ENCODE data around the gene KCNB1.

The KCNB1 gene

DNA sequence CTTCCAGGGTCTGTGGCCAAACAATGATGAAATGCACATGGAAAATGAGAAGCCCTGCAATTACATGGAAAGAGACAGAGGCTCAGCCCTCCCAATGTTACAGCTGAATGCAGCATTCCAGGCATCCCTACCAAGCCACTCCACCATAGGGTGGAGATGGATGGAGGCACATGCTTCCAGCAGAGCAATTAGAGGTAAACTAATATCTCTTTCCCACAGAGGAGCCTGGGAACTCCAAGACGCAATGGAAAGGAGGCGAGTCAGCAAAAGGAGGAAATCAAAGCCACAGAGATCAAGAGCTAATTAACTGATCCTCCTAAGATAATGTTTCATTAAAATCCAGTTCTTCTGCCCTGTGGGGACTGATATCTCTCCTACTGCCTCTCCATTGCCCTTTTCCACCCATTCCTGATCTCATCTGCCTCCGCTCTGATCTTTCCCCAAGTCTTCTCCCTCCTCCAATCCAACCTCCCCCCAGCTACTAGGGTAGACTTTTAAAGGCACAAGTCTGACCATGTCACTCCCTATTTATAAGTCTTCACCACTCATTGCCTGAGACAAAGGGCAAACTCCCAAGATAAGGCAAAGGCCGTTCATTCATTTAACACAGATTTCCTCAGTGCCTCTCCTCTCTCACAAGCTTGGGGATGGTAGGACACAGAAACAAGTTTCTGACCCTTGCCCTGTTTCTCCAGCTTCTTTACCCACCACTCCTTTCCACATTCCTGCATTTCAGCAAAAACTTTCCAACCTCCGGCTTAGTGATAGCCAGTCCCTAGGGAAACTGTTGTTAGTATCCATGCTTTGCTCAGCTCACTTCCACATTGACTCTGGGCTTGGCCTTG lies 14.3 kb upstream of the KCNB1 start:
- Histone ChIP-seq H3K79me2 (ENCODE audit: insufficient read depth, low read length) (no peaks in the 10 kb centered on the region), H2AFZ (ENCODE audit: low read length) (no peak overlapping the region), H3K9ac (ENCODE audit: low read depth, low read length, poor library complexity, severe bottlenecking) (no peak overlapping the region), H3K27me3 (ENCODE audit: insufficient read depth, low read length, poor library complexity, severe bottlenecking) (no peaks in the 10 kb centered on the region), H3K9me3 (ENCODE audit: insufficient read depth, low read depth, low read length) (no peaks in the 10 kb centered on the region), H3F3A (ENCODE audit: low read depth) (no peaks in the 10 kb centered on the region), H3K9me2 (replicated peaks; ENCODE audit: low read depth, low read length) (no peaks in the 10 kb centered on the region), H3K4me3 (ENCODE audit: low read length, poor library complexity, severe bottlenecking) (no peak overlapping the region), H3K4me1 (ENCODE audit: insufficient read depth, low read length, poor library complexity, severe bottlenecking) (no peaks in the 10 kb centered on the region), H3K4me2 (ENCODE audit: low read depth, low read length, poor library complexity, severe bottlenecking) (no peak overlapping the region), H4K20me1 (ENCODE audit: insufficient read depth, low read length, poor library complexity, severe bottlenecking) (no peaks in the 10 kb centered on the region), H3K36me3 (ENCODE audit: insufficient read depth, low read length) (no peaks in the 10 kb centered on the region)
- TF ChIP-seq, protein P1, sequence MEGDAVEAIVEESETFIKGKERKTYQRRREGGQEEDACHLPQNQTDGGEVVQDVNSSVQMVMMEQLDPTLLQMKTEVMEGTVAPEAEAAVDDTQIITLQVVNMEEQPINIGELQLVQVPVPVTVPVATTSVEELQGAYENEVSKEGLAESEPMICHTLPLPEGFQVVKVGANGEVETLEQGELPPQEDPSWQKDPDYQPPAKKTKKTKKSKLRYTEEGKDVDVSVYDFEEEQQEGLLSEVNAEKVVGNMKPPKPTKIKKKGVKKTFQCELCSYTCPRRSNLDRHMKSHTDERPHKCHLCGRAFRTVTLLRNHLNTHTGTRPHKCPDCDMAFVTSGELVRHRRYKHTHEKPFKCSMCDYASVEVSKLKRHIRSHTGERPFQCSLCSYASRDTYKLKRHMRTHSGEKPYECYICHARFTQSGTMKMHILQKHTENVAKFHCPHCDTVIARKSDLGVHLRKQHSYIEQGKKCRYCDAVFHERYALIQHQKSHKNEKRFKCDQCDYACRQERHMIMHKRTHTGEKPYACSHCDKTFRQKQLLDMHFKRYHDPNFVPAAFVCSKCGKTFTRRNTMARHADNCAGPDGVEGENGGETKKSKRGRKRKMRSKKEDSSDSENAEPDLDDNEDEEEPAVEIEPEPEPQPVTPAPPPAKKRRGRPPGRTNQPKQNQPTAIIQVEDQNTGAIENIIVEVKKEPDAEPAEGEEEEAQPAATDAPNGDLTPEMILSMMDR (conservative IDR thresholded peaks at IDR 0.05; ENCODE audit: low read length): no peak
- TF ChIP-seq EZH2phosphoT487 (IDR thresholded peaks at IDR 0.05; ENCODE audit: borderline replicate concordance): no peak

DNA sequence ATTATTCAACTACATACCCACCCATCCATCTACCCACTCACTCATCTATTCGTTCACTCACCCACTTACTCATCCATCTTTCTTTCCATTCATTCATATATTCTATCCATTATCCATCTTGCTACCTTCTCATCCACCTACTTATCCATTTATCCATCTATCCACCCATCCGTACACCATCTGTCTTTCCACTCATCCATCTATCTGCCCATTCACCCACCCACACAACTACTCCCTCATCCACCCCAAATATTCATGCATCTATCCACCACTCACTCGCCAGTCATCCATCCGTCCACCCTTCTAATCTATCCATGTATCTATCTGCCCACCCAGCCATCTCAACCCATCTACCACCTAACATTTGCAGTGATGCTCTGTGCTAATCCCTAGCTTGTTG lies 13.6 kb upstream of the KCNB1 start:
- Histone ChIP-seq H3K36me3 (ENCODE audit: insufficient read depth, low read length) (no peaks in the 10 kb centered on the region), H3K9ac (ENCODE audit: low read depth, low read length, poor library complexity, severe bottlenecking) (no peak overlapping the region), H3K4me3 (ENCODE audit: low read length, poor library complexity, severe bottlenecking) (no peak overlapping the region), H3K9me3 (ENCODE audit: insufficient read depth, low read depth, low read length) (no peaks in the 10 kb centered on the region), H3K27me3 (ENCODE audit: insufficient read depth, low read length, poor library complexity, severe bottlenecking) (no peaks in the 10 kb centered on the region), H2AFZ (ENCODE audit: low read length) (no peak overlapping the region), H3K79me2 (ENCODE audit: insufficient read depth, low read length) (no peaks in the 10 kb centered on the region), H3K9me2 (replicated peaks; ENCODE audit: low read depth, low read length) (no peaks in the 10 kb centered on the region), H4K20me1 (ENCODE audit: insufficient read depth, low read length, poor library complexity, severe bottlenecking) (no peaks in the 10 kb centered on the region), H3F3A (ENCODE audit: low read depth) (no peaks in the 10 kb centered on the region), H3K4me1 (ENCODE audit: insufficient read depth, low read length, poor library complexity, severe bottlenecking) (no peaks in the 10 kb centered on the region), H3K4me2 (ENCODE audit: low read depth, low read length, poor library complexity, severe bottlenecking) (no peak overlapping the region)
- TF ChIP-seq EZH2phosphoT487 (IDR thresholded peaks at IDR 0.05; ENCODE audit: borderline replicate concordance): no peak
- TF ChIP-seq, protein P1 (conservative IDR thresholded peaks at IDR 0.05; ENCODE audit: low read length): no peak

DNA sequence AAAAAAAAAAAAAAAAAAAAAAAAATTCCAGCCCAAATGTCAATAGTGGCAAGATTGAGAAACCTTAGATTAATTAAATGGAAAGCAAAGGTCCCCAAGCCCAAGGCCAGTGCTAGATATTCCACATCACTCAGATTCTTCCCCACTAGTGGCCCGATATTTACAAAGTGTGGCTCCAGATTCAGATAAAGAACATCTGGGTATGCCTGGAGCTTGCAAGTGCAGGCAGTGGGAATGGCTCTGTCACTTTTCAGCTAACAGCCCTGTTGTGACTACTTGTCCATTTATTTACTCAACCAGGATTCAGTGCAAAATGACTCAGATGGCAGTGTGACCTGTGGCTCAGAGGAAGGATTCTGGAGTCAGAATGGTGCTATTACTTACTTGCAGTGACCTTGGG lies 8.2 kb upstream of the KCNB1 start:
- Histone ChIP-seq H3K27me3 (ENCODE audit: insufficient read depth, low read length, poor library complexity, severe bottlenecking) (no peaks in the 10 kb centered on the region), H4K20me1 (ENCODE audit: insufficient read depth, low read length, poor library complexity, severe bottlenecking) (no peaks in the 10 kb centered on the region)

More for the DNA sequence above, 8.2 kb upstream of the KCNB1 start:
- Histone ChIP-seq H3K4me3 (ENCODE audit: low read length, poor library complexity, severe bottlenecking) (no peak overlapping the region), H3K36me3 (ENCODE audit: insufficient read depth, low read length) (no peaks in the 10 kb centered on the region), H3K4me2 (ENCODE audit: low read depth, low read length, poor library complexity, severe bottlenecking) (no peak overlapping the region), H3K9me3 (ENCODE audit: insufficient read depth, low read depth, low read length) (no peaks in the 10 kb centered on the region), H3K79me2 (ENCODE audit: insufficient read depth, low read length) (no peaks in the 10 kb centered on the region), H3F3A (ENCODE audit: low read depth) (no peaks in the 10 kb centered on the region), H2AFZ (ENCODE audit: low read length) (no peak overlapping the region), H3K4me1 (ENCODE audit: insufficient read depth, low read length, poor library complexity, severe bottlenecking) (no peaks in the 10 kb centered on the region), H3K9ac (ENCODE audit: low read depth, low read length, poor library complexity, severe bottlenecking) (no peak overlapping the region), H3K9me2 (replicated peaks; ENCODE audit: low read depth, low read length) (no peaks in the 10 kb centered on the region)
- TF ChIP-seq EZH2phosphoT487 (IDR thresholded peaks at IDR 0.05; ENCODE audit: borderline replicate concordance): no peak
- TF ChIP-seq, protein P1 (conservative IDR thresholded peaks at IDR 0.05; ENCODE audit: low read length): no peak

Measured in Loucy (cell line).